Retinal pigment epithelial cell (primary cell): ENCODE measurements around the gene PPIF.
A peak's percentile ranks its signal among the peaks of the same experiment; 100 is the strongest.

Source experiments
- DNase-seq: peaks from one replicate; pipeline ENCODE4 v3.0.0-alpha.2; 2010; ENCODE audit warnings: low read depth
- H3K4me3 ChIP-seq: 2 replicates; pipeline ENCODE4 v1.5.1; 2011; ENCODE audit warnings: mild to moderate bottlenecking, low read length, control low read depth, moderate library complexity
- TF ChIP-seq, protein P1 (sequence below): conservative IDR thresholded peaks from 2 replicates; pipeline ENCODE4 v1.5.1; 2011; ENCODE audit warnings: low read depth, low read length, control low read depth, inconsistent platforms

The PPIF gene

DNA sequence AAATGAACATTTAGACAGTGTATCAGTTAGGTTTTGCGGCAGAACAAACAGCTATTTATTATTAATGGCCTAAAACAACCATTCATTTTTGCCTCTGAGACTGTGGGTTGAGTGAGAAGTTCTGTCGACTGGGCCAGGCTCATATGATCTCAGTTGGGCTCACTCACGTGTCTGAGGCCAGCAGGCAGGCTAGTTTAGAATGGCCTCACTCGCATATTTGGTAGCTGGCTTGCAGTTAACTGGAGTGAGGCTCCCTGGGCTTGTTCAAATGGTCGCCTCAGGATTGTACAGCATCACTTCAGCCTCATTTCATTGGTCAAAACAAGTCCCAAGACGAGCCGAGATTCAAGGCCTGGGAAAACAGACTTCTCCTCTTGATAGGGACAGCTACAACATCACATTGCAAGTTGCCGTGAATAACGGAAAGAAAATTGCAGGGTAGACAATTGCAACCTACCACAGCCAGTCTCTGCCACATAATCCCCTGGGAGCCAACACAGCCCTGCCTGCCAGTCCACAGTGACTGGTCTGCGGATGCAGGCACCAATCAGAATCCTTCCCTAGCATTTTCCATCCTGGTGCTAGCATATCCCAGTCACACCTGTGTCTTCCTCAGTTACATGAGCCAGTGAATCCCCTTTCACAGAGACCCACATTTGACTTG lies 23.1 kb upstream of the PPIF start:
- no peak overlapping the region for H3K4me3 ChIP-seq
- TF ChIP-seq, protein P1, sequence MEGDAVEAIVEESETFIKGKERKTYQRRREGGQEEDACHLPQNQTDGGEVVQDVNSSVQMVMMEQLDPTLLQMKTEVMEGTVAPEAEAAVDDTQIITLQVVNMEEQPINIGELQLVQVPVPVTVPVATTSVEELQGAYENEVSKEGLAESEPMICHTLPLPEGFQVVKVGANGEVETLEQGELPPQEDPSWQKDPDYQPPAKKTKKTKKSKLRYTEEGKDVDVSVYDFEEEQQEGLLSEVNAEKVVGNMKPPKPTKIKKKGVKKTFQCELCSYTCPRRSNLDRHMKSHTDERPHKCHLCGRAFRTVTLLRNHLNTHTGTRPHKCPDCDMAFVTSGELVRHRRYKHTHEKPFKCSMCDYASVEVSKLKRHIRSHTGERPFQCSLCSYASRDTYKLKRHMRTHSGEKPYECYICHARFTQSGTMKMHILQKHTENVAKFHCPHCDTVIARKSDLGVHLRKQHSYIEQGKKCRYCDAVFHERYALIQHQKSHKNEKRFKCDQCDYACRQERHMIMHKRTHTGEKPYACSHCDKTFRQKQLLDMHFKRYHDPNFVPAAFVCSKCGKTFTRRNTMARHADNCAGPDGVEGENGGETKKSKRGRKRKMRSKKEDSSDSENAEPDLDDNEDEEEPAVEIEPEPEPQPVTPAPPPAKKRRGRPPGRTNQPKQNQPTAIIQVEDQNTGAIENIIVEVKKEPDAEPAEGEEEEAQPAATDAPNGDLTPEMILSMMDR, result no peak
- DNase-seq, result no peak

DNA sequence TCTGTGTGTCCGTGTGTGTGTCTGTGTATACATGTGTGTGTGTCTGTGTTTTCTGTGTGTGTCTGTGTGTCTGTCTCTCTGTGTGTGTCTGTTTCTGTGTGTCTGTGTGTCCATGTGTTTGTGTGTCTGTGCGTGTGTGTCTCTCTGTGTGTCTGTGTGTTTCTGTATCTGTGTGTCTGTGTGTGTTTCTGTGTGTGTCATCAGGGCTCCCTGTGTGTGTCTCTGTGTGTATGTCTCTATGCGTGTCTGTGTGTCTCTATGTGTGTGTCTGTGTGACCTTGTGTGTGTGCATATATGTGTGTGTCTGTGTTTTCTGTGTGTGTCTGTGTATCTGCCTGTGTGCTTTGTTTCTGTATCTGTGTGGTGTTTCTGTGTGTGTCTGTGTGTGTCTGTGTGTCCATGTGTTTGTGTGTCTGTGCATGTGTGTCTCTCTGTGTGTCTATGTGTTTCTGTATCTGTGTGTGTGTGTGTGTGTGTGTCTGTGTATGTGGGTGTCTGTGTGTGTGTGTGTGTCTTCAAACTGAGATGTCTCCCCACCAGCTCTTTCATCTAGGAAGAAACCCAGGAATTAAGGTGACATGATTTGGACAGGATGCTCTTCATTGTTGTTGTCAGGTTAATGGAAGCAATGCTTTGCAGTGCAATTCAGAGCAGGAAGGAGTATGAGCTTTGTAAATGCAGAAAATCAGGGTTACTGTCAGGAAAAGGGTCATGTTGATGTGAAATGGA lies 20.7 kb upstream of the PPIF start:
- TF ChIP-seq, protein P1, result no peak
- DNase-seq, result no peak
- no peak overlapping the region for H3K4me3 ChIP-seq

DNA sequence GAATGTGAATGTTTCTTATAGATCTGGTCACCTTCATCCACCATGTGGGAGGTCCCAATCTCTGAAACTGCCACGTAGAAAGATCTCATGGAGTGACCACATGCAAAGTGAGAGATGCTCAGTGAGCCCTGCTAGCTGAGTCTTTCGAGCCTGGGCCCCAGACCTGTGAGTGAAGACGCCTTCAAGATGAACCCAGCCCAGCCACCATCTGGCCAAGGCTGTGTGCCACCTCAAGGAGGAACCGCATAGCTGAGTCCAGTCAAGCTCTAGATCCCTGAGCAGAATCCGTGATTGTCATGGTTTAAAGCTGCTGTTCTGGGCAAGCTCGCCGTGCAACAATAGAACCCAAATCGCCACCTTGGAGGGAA lies 20.2 kb upstream of the PPIF start:
- TF ChIP-seq, protein P1, result no peak
- no peak for DNase-seq
- H3K4me3 ChIP-seq, result no peak overlapping the region

DNA sequence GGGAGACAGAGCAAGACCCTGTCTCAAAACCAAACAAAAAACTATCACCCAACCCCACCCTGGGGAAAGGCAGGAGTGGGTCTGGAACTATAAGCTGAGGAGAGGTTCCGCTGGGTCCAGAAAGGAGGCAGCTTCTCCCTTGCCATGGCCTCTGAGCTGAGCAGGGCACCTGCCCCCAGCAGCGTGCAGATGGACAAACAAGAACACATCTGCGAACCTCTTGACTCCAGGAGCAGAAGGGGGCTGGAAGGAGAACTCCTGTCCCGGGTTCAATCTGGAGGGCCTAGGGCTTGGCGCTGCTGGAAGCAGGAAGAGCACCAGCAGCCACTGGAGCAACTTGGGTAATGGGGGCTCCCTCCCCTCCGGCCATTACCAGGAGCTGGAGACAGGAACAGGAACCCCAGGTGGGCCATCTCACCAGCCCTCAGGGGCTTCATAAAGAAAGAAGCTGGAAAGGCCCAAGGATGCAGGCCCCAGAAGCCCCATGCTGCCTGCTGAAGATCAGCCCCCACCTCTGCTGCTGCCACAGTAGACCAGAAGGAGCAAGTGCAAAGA lies 19.0 kb upstream of the PPIF start:
- H3K4me3 ChIP-seq, result no peak overlapping the region
- DNase-seq, result no peak
- TF ChIP-seq, protein P1, result no peak

DNA sequence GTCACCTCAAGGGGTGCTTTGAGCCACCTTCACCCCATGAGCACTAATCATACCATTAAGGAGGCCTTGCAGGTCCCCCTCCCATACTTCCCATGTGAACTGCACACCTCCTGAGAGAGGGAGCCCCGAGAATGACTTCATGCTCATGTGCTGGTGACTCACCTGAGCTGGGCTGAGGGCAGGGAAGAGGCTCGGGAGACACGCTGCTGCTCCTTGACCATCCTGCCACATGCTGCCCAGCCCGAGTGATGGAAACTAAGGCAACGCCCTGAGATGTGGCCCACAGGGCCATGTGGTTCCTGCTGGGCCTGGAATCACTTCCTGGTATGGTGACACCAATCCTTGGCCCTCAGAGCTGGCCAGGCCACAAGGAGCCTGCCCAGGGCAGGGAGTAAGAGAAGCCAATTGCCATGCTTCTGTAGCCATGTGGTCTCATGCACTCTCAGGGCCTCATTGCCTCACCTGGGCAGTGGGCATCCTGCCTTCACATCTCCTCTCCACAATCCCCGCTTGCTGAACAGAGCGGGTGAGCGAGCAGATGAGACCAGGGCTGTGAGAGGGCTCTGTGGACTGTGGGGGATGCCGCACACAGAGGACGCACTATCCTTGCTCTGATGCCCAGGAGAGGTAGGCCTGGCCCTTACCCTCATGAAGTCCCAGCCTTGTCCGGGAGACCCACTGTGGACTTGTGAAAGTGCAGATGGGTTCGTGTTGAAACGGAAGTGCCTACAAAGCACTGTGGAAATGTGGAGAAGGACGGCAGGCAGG lies 18.3 kb upstream of the PPIF start:
- no peak overlapping the region for H3K4me3 ChIP-seq
- DNase-seq, result peak; percentile 55
- TF ChIP-seq, protein P1, result no peak

DNA sequence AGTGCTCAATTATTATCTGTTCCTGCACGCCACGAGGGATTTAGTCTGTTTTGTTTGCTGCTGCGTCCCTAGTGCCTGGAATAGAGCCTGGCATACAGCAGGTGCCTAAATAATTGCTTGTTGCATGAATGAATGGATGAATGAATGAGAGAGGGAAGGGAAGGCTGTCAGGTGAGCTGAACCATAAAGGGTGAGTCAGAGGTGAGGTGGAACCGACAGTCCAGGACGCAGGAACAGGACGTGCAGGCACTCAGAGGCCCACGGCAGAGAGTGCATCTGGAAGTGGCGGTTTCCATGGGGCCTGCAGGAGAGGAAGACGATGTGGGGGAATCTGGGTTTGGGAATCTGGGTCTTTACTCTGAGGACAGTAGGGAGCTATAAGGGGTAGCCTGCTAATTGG lies 17.7 kb upstream of the PPIF start:
- TF ChIP-seq, protein P1, result no peak
- DNase-seq, result no peak
- no peak overlapping the region for H3K4me3 ChIP-seq
